GM23338 (cell line): Measurements from ENCODE around the gene PXYLP1. TPM values are rescaled to one million over a fixed set of nuclear protein-coding genes. Genes with fewer than 3 reads are reported as not detected.

Experiments used
- ATAC-seq: fragments of 200-7000 bp; cut with Tn5 transposase; 3 replicates; pipeline ENCODE4 v1.9.1; 2020
- DNase-seq: peaks from one replicate; pipeline ENCODE4 v3.0.0-alpha.2; 2015; ENCODE audit warnings: low spot score
- H2AFZ ChIP-seq: fragments of 200-600 bp; sonication (generic); 2 replicates; pipeline ENCODE4 v1.8.0; 2016; ENCODE audit warnings: antibody characterized with exemption, mild to moderate bottlenecking, moderate library complexity
- H3F3A ChIP-seq: fragments of 200-600 bp; sonication (generic); replicated peaks from 2 replicates; pipeline ENCODE4 v1.8.0; 2017; ENCODE audit warnings: antibody characterized with exemption, mixed run types, low read depth
- H3K27ac ChIP-seq: fragments of 200-600 bp; sonication (generic); 2 replicates; pipeline ENCODE4 v1.6.1; 2016; ENCODE audit warnings: low read depth
- H3K27me3 ChIP-seq: fragments of 200-600 bp; sonication (generic); 2 replicates; pipeline ENCODE4 v1.8.0; 2016; ENCODE audit warnings: mild to moderate bottlenecking, mixed run types, moderate library complexity; ENCODE audit not compliant: insufficient read depth
- H3K36me3 ChIP-seq: fragments of 200-600 bp; sonication (generic); 2 replicates; pipeline ENCODE4 v1.8.0; 2016; ENCODE audit warnings: mild to moderate bottlenecking; ENCODE audit not compliant: insufficient read depth
- H3K4me1 ChIP-seq: fragments of 200-600 bp; sonication (generic); 2 replicates; pipeline ENCODE4 v1.8.0; 2016; ENCODE audit warnings: mild to moderate bottlenecking, moderate library complexity; ENCODE audit not compliant: insufficient read depth
- H3K4me2 ChIP-seq: fragments of 200-600 bp; sonication (generic); 2 replicates; pipeline ENCODE4 v1.7.1; 2017; ENCODE audit warnings: mixed run types
- H3K4me3 ChIP-seq: fragments of 200-600 bp; sonication (generic); 2 replicates; pipeline ENCODE4 v1.6.1; 2016; ENCODE audit warnings: mixed run types
- H3K79me2 ChIP-seq: fragments of 200-600 bp; sonication (generic); replicated peaks from 2 replicates; pipeline ENCODE4 v1.8.0; 2017; ENCODE audit warnings: mild to moderate bottlenecking; ENCODE audit not compliant: insufficient read depth
- H3K9me2 ChIP-seq: fragments of 200-600 bp; sonication (generic); 2 replicates; pipeline ENCODE4 v1.8.0; 2017; ENCODE audit not compliant: insufficient read depth
- H4K20me1 ChIP-seq: fragments of 200-600 bp; sonication (generic); replicated peaks from 2 replicates; pipeline ENCODE4 v1.8.0; 2017; ENCODE audit warnings: mild to moderate bottlenecking; ENCODE audit not compliant: insufficient read depth
- H3K27ac Mint-ChIP-seq: 2 replicates; pipeline ENCODE4 v1.8.0; 2020; ENCODE audit warnings: inconsistent platforms, mild to moderate bottlenecking, moderate library complexity, mixed read lengths
- H3K27me3 Mint-ChIP-seq: 3 replicates; pipeline ENCODE4 v1.8.0; 2022; ENCODE audit warnings: low read depth, mild to moderate bottlenecking, moderate library complexity, mixed read lengths, inconsistent platforms; ENCODE audit not compliant: insufficient read depth, poor library complexity
- H3K36me3 Mint-ChIP-seq: 3 replicates; pipeline ENCODE4 v1.8.0; 2021; ENCODE audit warnings: low read depth, mild to moderate bottlenecking, inconsistent platforms, moderate library complexity, mixed read lengths
- H3K4me1 Mint-ChIP-seq: 3 replicates; pipeline ENCODE4 v1.8.0; 2020; ENCODE audit warnings: mild to moderate bottlenecking, inconsistent platforms, mixed read lengths
- H3K4me3 Mint-ChIP-seq: 3 replicates; pipeline ENCODE4 v1.8.0; 2021; ENCODE audit warnings: moderate library complexity, mild to moderate bottlenecking, inconsistent platforms, mixed read lengths
- H3K9me3 Mint-ChIP-seq: 3 replicates; pipeline ENCODE4 v1.8.0; 2020; ENCODE audit warnings: moderate library complexity, mild to moderate bottlenecking, inconsistent platforms, mixed read lengths
- CREB1 ChIP-seq: fragments of 250-450 bp; sonication (Bioruptor Pico); IDR thresholded peaks from 2 replicates; pipeline ENCODE4 v1.5.0; 2020; ENCODE audit warnings: low read depth, mild to moderate bottlenecking, moderate library complexity
- EZH2 ChIP-seq: fragments of 200-600 bp; sonication (generic); IDR thresholded peaks from one replicate; pipeline ENCODE4 v1.8.0; 2017; ENCODE audit warnings: antibody characterized with exemption, mild to moderate bottlenecking, low read depth; ENCODE audit not compliant: unreplicated experiment
- EZH2phosphoT487 ChIP-seq: fragments of 200-600 bp; sonication (generic); IDR thresholded peaks from one replicate; pipeline ENCODE4 v1.8.1; 2018; ENCODE audit warnings: antibody characterized with exemption; ENCODE audit not compliant: unreplicated experiment
- JUNB ChIP-seq: IDR thresholded peaks from one replicate; pipeline ENCODE4 v1.6.1; 2016; ENCODE audit warnings: antibody characterized with exemption; ENCODE audit not compliant: unreplicated experiment
- NANOG ChIP-seq: IDR thresholded peaks from 2 replicates; pipeline ENCODE4 v1.6.1; 2016; ENCODE audit warnings: antibody characterized with exemption, borderline replicate concordance
- POLR2AphosphoS5 ChIP-seq: IDR thresholded peaks from 2 replicates; pipeline ENCODE4 v1.6.1; 2016; ENCODE audit warnings: antibody characterized with exemption, low read depth
- REST ChIP-seq: IDR thresholded peaks from one replicate; pipeline ENCODE4 v1.6.1; 2018; ENCODE audit warnings: antibody characterized with exemption; ENCODE audit not compliant: unreplicated experiment
- STAT1 ChIP-seq: IDR thresholded peaks from one replicate; pipeline ENCODE4 v1.6.1; 2016; ENCODE audit warnings: antibody characterized with exemption; ENCODE audit not compliant: unreplicated experiment
- ZNF114 ChIP-seq: fragments of 250-450 bp; sonication (Bioruptor Pico); IDR thresholded peaks from 2 replicates; pipeline ENCODE4 v1.5.0; 2020; ENCODE audit warnings: mild to moderate bottlenecking, moderate library complexity
- ZNF331 ChIP-seq: fragments of 250-450 bp; sonication (Bioruptor Pico); IDR thresholded peaks from 2 replicates; pipeline ENCODE4 v1.5.0; 2020; ENCODE audit warnings: low read depth, mild to moderate bottlenecking, moderate library complexity
- polyA plus RNA-seq: library from polyadenylated mRNA; unstranded; fragments of >200 nt; fragmentation: Nextera tagmentation; extraction: Ambion mirVana; gene quantifications from 2 replicates; pipeline ENCODE4 v1.2.1, GENCODE V29; 2016
- total RNA-seq: library from RNA; depleted of rRNA; stranded (reverse); fragments of >200 nt; shearing (Covaris generic); gene quantifications from 2 replicates; pipeline ENCODE4 v1.2.3, GENCODE V29; 2014
- TF ChIP-seq, protein P1 (sequence below), 2 experiments: fragments of 200-600 bp in 1 of 2; sonication (generic) in 1 of 2; conservative IDR thresholded peaks; 2 replicates each; pipeline versions ENCODE4 v1.5.1 to v1.6.1; 2016 to 2017; ENCODE audit warnings: antibody characterized with exemption in 2 of 2, low read depth in 2 of 2, mild to moderate bottlenecking in 2 of 2, moderate library complexity in 1 of 2
- TF ChIP-seq, protein P2 (sequence below): IDR thresholded peaks from 2 replicates; pipeline ENCODE4 v1.6.1; 2016; ENCODE audit warnings: antibody characterized with exemption
- TF ChIP-seq, protein P3 (sequence below): fragments of 250-450 bp; sonication (Bioruptor Pico); IDR thresholded peaks from 2 replicates; pipeline ENCODE4 v1.5.0; 2020; ENCODE audit warnings: mild to moderate bottlenecking, moderate library complexity

Gene PXYLP1
- total and polyA plus RNA-seq, 2 experiments from 2014 or later, result 8.9 to 20.1 TPM

DNA sequence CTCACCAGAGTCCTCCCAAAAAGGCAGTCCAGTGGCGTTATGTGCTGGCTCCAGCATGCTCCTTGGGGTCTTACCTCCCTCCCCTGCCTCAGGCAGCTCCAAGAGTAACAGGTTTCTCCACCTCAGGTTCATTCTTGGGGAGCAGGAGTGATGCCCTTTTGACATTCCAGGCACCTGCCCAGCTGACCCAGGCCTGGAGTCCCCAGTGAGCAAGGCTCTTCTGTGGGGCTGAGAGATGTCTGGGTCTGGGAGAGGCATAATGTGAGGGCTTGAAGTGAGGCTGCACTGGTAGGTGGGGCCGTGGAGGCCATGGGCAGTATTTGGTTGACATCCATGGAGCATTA is 15.3 kb downstream of the PXYLP1 start:
- DNase-seq (no peak), ATAC-seq (no peak)
- no peaks in the 10 kb centered on the region for H3K27me3 ChIP-seq
- H4K20me1 ChIP-seq, result 0 out of 2 replicates have a peak, but pooled peaks cover 4% of the 10 kb centered on the region
- H3K4me3 ChIP-seq, result no peak overlapping the region
- H3K9me3 Mint-ChIP-seq, result no peaks in the 10 kb centered on the region
- TF ChIP-seq ZNF114 (CRISPR knock-in tag) (no peak), CREB1 (no peak), NANOG (no peak), POLR2AphosphoS5 (no peak), EZH2phosphoT487 (no peak), ZNF331 (CRISPR knock-in tag) (no peak), STAT1 (no peak), REST (no peak), EZH2 (no peak), JUNB (no peak)
- TF ChIP-seq, protein P1, sequence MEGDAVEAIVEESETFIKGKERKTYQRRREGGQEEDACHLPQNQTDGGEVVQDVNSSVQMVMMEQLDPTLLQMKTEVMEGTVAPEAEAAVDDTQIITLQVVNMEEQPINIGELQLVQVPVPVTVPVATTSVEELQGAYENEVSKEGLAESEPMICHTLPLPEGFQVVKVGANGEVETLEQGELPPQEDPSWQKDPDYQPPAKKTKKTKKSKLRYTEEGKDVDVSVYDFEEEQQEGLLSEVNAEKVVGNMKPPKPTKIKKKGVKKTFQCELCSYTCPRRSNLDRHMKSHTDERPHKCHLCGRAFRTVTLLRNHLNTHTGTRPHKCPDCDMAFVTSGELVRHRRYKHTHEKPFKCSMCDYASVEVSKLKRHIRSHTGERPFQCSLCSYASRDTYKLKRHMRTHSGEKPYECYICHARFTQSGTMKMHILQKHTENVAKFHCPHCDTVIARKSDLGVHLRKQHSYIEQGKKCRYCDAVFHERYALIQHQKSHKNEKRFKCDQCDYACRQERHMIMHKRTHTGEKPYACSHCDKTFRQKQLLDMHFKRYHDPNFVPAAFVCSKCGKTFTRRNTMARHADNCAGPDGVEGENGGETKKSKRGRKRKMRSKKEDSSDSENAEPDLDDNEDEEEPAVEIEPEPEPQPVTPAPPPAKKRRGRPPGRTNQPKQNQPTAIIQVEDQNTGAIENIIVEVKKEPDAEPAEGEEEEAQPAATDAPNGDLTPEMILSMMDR (conservative IDR thresholded peaks at IDR 0.05; ENCODE audit: low read depth in 2 of 2), result no peak
- TF ChIP-seq, protein P2, sequence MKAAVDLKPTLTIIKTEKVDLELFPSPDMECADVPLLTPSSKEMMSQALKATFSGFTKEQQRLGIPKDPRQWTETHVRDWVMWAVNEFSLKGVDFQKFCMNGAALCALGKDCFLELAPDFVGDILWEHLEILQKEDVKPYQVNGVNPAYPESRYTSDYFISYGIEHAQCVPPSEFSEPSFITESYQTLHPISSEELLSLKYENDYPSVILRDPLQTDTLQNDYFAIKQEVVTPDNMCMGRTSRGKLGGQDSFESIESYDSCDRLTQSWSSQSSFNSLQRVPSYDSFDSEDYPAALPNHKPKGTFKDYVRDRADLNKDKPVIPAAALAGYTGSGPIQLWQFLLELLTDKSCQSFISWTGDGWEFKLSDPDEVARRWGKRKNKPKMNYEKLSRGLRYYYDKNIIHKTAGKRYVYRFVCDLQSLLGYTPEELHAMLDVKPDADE, result no peak
- TF ChIP-seq, protein P3, sequence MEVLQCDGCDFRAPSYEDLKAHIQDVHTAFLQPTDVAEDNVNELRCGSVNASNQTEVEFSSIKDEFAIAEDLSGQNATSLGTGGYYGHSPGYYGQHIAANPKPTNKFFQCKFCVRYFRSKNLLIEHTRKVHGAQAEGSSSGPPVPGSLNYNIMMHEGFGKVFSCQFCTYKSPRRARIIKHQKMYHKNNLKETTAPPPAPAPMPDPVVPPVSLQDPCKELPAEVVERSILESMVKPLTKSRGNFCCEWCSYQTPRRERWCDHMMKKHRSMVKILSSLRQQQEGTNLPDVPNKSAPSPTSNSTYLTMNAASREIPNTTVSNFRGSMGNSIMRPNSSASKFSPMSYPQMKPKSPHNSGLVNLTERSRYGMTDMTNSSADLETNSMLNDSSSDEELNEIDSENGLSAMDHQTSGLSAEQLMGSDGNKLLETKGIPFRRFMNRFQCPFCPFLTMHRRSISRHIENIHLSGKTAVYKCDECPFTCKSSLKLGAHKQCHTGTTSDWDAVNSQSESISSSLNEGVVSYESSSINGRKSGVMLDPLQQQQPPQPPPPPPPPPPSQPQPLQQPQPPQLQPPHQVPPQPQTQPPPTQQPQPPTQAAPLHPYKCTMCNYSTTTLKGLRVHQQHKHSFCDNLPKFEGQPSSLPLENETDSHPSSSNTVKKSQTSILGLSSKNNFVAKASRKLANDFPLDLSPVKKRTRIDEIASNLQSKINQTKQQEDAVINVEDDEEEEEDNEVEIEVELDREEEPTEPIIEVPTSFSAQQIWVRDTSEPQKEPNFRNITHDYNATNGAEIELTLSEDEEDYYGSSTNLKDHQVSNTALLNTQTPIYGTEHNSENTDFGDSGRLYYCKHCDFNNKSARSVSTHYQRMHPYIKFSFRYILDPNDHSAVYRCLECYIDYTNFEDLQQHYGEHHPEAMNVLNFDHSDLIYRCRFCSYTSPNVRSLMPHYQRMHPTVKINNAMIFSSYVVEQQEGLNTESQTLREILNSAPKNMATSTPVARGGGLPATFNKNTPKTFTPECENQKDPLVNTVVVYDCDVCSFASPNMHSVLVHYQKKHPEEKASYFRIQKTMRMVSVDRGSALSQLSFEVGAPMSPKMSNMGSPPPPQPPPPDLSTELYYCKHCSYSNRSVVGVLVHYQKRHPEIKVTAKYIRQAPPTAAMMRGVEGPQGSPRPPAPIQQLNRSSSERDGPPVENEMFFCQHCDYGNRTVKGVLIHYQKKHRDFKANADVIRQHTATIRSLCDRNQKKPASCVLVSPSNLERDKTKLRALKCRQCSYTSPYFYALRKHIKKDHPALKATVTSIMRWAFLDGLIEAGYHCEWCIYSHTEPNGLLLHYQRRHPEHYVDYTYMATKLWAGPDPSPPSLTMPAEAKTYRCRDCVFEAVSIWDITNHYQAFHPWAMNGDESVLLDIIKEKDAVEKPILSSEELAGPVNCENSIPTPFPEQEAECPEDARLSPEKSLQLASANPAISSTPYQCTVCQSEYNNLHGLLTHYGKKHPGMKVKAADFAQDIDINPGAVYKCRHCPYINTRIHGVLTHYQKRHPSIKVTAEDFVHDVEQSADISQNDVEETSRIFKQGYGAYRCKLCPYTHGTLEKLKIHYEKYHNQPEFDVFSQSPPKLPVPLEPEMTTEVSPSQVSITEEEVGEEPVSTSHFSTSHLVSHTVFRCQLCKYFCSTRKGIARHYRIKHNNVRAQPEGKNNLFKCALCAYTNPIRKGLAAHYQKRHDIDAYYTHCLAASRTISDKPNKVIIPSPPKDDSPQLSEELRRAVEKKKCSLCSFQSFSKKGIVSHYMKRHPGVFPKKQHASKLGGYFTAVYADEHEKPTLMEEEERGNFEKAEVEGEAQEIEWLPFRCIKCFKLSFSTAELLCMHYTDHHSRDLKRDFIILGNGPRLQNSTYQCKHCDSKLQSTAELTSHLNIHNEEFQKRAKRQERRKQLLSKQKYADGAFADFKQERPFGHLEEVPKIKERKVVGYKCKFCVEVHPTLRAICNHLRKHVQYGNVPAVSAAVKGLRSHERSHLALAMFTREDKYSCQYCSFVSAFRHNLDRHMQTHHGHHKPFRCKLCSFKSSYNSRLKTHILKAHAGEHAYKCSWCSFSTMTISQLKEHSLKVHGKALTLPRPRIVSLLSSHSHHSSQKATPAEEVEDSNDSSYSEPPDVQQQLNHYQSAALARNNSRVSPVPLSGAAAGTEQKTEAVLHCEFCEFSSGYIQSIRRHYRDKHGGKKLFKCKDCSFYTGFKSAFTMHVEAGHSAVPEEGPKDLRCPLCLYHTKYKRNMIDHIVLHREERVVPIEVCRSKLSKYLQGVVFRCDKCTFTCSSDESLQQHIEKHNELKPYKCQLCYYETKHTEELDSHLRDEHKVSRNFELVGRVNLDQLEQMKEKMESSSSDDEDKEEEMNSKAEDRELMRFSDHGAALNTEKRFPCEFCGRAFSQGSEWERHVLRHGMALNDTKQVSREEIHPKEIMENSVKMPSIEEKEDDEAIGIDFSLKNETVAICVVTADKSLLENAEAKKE (CRISPR knock-in tag), result no peak
- H3K36me3 ChIP-seq, result no peaks in the 10 kb centered on the region
- peaks cover 2% of the 10 kb centered on the region for H3K27me3 Mint-ChIP-seq
- no peak overlapping the region for H3K27ac ChIP-seq
- 0 out of 2 replicates have a peak, but pooled peaks cover 5% of the 10 kb centered on the region for H3K9me2 ChIP-seq
- no peaks in the 10 kb centered on the region; the same call in 1 of the 2 replicates for H3K79me2 ChIP-seq
- no peak overlapping the region for H3K4me2 ChIP-seq
- peaks cover 2% of the 10 kb centered on the region; the same call in 2 of the 3 replicates for H3K4me1 Mint-ChIP-seq
- no peak overlapping the region for H2AFZ ChIP-seq
- H3K36me3 Mint-ChIP-seq, result peaks cover 8% of the 10 kb centered on the region; the same call in 1 of the 3 replicates
- H3K4me1 ChIP-seq, result no peaks in the 10 kb centered on the region
- no peak overlapping the region for H3K27ac Mint-ChIP-seq
- H3F3A ChIP-seq, result no peaks in the 10 kb centered on the region
- no peak overlapping the region for H3K4me3 Mint-ChIP-seq
